Measurements from ENCODE around the gene STAT1. TPM values are rescaled to one million over a fixed set of nuclear protein-coding genes. Genes with fewer than 3 reads are reported as not detected.

The STAT1 gene
- total RNA-seq, 1 donor from 2014 or later: 86.9 TPM

- TF ChIP-seq CTCF (conservative IDR thresholded peaks at IDR 0.05; ENCODE audit: low read depth, low read length): no peak
- DNase-seq (ENCODE audit: low read depth): no peak
- H3K4me3 ChIP-seq (ENCODE audit: low read depth, low read length): no peak overlapping the region
Observed at GRCh38 chr2:190959911-190960788, 53.8 kb downstream of the STAT1 start.

DNA sequence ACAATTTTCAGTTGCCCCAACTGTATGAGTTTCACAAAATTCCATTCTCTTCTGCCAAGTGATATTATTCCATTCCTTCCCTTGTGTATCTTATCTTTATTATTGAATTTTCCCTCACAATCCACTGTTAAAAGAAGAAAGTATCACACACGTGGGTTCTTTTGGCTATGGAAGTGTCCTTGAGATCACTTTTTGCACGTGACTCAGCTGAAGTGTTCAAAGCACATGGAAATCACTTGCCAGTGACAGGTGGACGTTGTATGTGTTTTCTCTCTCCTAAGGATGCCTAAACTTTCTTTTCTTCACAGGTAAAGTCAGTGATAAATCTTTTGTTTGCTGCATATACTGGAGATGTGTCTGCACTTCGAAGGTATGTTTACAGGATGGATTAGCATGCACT lies 60.7 kb downstream of the STAT1 start:
- no peak for DNase-seq (ENCODE audit: low read depth)
- H3K4me3 ChIP-seq (ENCODE audit: low read depth, low read length): no peak overlapping the region
- TF ChIP-seq CTCF (conservative IDR thresholded peaks at IDR 0.05; ENCODE audit: low read depth, low read length): no peak

DNA sequence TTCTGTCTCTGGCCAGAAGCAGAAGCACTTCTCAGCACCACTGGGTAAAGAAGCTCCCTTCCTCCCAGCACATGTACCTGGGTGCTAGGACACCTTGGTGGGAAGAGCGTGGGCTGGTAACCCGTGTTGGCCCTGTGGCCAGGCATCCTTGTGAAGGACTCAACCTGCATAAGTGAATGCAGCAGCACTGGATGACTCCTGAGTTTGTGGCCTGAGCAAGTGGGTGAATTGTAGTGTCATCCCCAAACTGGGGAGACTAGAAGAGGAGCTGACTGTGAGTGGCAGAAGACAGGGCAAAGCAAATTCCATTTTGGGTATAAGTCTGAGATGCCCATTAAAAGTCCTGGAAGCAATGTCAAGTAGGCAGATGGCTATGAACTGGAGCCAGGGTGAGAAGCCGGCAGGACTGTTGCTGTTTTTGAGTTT lies 63.4 kb downstream of the STAT1 start:
- H3K4me3 ChIP-seq (ENCODE audit: low read depth, low read length): no peak overlapping the region
- DNase-seq (ENCODE audit: low read depth): no peak
- no peak for TF ChIP-seq CTCF (conservative IDR thresholded peaks at IDR 0.05; ENCODE audit: low read depth, low read length)

GRCh38 chr2:190948671-190949070 lies 65.3 kb downstream of the STAT1 start:
- no peak for DNase-seq (ENCODE audit: low read depth)
- TF ChIP-seq CTCF (conservative IDR thresholded peaks at IDR 0.05; ENCODE audit: low read depth, low read length): no peak
- no peak overlapping the region for H3K4me3 ChIP-seq (ENCODE audit: low read depth, low read length)

DNA sequence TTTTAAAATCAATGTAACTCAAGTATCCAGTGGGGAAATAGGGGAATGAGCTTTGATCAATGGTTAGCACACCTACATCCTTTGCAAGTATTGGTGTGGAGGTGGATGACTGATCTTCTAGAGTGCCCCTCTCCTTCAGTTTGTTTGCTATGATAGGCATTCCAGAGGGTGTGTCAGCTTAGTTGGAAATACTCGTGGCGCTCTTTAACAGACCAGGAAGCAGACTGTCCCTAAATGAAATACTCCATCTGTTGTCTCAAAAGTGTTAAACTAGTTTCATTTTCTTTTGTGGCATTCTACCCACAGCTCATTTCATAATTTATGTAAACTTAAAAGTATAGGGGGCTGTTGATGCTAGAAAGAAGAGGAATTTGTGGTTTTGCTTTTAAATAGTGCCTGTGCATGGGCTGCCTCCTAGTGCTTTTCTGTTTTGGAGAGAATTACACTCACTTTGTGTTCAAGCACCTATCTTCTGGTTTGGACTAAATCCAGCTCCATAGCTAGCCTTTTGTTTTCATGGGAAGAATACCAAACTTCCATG lies 66.2 kb downstream of the STAT1 start:
- no peak overlapping the region for H3K4me3 ChIP-seq (ENCODE audit: low read depth, low read length)
- no peak for TF ChIP-seq CTCF (conservative IDR thresholded peaks at IDR 0.05; ENCODE audit: low read depth, low read length)
- DNase-seq (ENCODE audit: low read depth): no peak

DNA sequence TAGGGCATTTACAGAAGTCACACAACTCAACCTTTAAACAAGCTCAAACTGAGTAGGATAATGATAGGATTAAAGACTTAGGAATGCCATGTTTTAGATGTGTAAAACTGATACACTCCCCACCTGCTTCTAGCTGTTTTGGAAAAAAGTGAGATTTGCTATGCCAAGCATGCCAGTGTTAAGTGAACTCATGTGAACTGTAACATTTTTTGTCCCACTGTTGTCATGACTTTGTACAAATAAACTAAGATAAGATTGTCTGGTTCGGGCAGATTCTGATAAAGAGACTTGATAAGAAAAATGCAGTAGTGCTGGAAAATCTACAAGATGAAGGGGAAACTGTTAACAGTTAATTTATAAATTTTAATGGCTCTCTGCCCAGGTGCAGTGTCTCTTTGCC lies 66.8 kb downstream of the STAT1 start:
- DNase-seq (ENCODE audit: low read depth): no peak
- TF ChIP-seq CTCF (conservative IDR thresholded peaks at IDR 0.05; ENCODE audit: low read depth, low read length): no peak
- no peak overlapping the region for H3K4me3 ChIP-seq (ENCODE audit: low read depth, low read length)

All from epithelial cell of proximal tubule (primary cell).